MM.1S (cell line): ENCODE data around the gene FCGR2B.
A peak's percentile ranks its signal among the peaks of the same experiment; 100 is the strongest.

Experiments used
- DNase-seq: peaks from one replicate; pipeline ENCODE4 v3.0.0-alpha.2; 2015
- H2AFZ ChIP-seq: fragments of 300-600 bp; sonication (generic); 2 replicates; pipeline ENCODE4 v1.6.0; 2016; ENCODE audit warnings: antibody characterized with exemption, low read length
- H3F3A ChIP-seq: fragments of 300-600 bp; sonication (generic); 2 replicates; pipeline ENCODE4 v1.6.1; 2016; ENCODE audit warnings: mild to moderate bottlenecking, antibody characterized with exemption, low read length, moderate library complexity, mixed read lengths; ENCODE audit not compliant: insufficient read depth
- H3K27ac ChIP-seq: fragments of 300-600 bp; sonication (generic); 2 replicates; pipeline ENCODE4 v1.5.1; 2016; ENCODE audit warnings: mild to moderate bottlenecking, low read length
- H3K27me3 ChIP-seq: fragments of 300-600 bp; sonication (generic); replicated peaks from 2 replicates; pipeline ENCODE4 v1.6.0; 2016; ENCODE audit warnings: low read length; ENCODE audit not compliant: insufficient read depth
- H3K36me3 ChIP-seq: fragments of 300-600 bp; sonication (generic); replicated peaks from 2 replicates; pipeline ENCODE4 v1.6.1; 2016; ENCODE audit warnings: mild to moderate bottlenecking, low read length, mixed read lengths; ENCODE audit not compliant: insufficient read depth
- H3K4me1 ChIP-seq: fragments of 300-600 bp; sonication (generic); 2 replicates; pipeline ENCODE4 v1.6.1; 2016; ENCODE audit warnings: low read length, mixed read lengths
- H3K4me2 ChIP-seq: fragments of 300-600 bp; sonication (generic); 2 replicates; pipeline ENCODE4 v1.6.0; 2016; ENCODE audit warnings: low read depth, low read length
- H3K4me3 ChIP-seq: fragments of 300-600 bp; sonication (generic); 2 replicates; pipeline ENCODE4 v1.5.1; 2016; ENCODE audit warnings: low read length, mixed read lengths
- H3K79me2 ChIP-seq: fragments of 300-600 bp; sonication (generic); 2 replicates; pipeline ENCODE4 v1.6.1; 2016; ENCODE audit warnings: mixed run types, low read length, mixed read lengths
- H3K9ac ChIP-seq: fragments of 300-600 bp; sonication (generic); 2 replicates; pipeline ENCODE4 v1.6.1; 2016; ENCODE audit warnings: low read length, mixed read lengths
- H3K9me2 ChIP-seq: fragments of 300-600 bp; sonication (generic); replicated peaks from 2 replicates; pipeline ENCODE4 v1.6.1; 2016; ENCODE audit warnings: mild to moderate bottlenecking, low read length, mixed read lengths; ENCODE audit not compliant: insufficient read depth
- H3K9me3 ChIP-seq: fragments of 300-600 bp; sonication (generic); replicated peaks from 2 replicates; pipeline ENCODE4 v1.6.1; 2016; ENCODE audit warnings: mild to moderate bottlenecking, low read length, mixed read lengths; ENCODE audit not compliant: insufficient read depth
- H4K20me1 ChIP-seq: fragments of 300-600 bp; sonication (generic); 2 replicates; pipeline ENCODE4 v1.6.1; 2016; ENCODE audit warnings: mild to moderate bottlenecking, low read length, moderate library complexity, mixed read lengths; ENCODE audit not compliant: insufficient read depth
- EZH2 ChIP-seq: fragments of 300-600 bp; sonication (generic); optimal IDR thresholded peaks from 2 replicates; pipeline ENCODE3; 2017; ENCODE audit warnings: low read depth, mild to moderate bottlenecking, antibody characterized with exemption, low read length, mixed read lengths
- EZH2phosphoT487 ChIP-seq: fragments of 300-600 bp; sonication (generic); IDR thresholded peaks from 2 replicates; pipeline ENCODE4 v1.6.1; 2018; ENCODE audit warnings: antibody characterized with exemption, low read length
- TF ChIP-seq, protein P1 (sequence below): fragments of 300-600 bp; sonication (generic); IDR thresholded peaks from 2 replicates; pipeline ENCODE4 v1.5.1; 2016; ENCODE audit warnings: antibody characterized with exemption, low read length, mixed read lengths

FCGR2B gene

DNA sequence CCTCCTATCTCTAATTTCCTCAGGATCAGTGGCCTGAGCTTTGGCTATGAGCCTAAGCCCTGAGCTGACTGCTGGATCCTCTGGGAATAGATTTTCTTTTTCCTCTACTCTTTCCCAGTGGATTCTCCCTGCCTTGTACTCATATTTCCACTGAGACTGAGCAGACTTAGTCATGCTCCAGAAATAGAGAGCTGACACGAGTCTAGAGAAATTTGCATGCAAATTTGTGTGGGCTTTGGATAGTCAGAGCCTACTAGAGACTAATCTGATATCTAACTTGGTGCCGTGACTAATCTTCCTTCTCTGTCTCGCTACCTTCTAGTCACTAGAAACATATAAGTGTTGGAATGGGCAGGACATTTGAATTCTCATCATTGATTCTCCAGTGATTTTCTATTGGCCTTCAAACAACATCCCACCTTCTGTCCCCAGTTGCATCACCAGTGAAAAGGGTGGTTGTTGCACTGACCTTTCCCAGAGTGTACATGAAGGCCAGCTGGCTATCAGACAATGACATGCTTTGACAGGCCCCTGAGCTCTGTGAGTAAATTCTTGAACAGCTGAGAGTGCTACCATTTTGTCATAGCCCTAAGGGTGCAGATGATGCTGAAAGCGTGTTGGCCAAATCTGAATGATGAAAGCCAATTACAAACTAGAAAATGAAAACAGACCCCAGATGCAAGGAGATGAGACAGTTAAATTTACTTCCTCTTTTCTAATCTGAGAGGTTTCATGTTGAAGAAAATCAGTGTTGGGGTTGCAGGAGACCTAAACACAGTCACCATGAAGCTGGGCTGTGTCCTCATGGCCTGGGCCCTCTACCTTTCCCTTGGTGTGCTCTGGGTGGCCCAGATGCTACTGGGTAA, 43.8 kb downstream of the FCGR2B start, which contains the start of gene FCRLA:
Gene FCRLA, plus strand, starts transcription at position 748 of the 866 bp plus-strand sequence. Its CDS starts 36 bp downstream, at position 784.
- TF ChIP-seq EZH2: no peak
- TF ChIP-seq EZH2phosphoT487: no peak
- TF ChIP-seq, protein P1, sequence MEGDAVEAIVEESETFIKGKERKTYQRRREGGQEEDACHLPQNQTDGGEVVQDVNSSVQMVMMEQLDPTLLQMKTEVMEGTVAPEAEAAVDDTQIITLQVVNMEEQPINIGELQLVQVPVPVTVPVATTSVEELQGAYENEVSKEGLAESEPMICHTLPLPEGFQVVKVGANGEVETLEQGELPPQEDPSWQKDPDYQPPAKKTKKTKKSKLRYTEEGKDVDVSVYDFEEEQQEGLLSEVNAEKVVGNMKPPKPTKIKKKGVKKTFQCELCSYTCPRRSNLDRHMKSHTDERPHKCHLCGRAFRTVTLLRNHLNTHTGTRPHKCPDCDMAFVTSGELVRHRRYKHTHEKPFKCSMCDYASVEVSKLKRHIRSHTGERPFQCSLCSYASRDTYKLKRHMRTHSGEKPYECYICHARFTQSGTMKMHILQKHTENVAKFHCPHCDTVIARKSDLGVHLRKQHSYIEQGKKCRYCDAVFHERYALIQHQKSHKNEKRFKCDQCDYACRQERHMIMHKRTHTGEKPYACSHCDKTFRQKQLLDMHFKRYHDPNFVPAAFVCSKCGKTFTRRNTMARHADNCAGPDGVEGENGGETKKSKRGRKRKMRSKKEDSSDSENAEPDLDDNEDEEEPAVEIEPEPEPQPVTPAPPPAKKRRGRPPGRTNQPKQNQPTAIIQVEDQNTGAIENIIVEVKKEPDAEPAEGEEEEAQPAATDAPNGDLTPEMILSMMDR: no peak
- Histone ChIP-seq H3K36me3 (no peaks in the 10 kb centered on the region), H3K9ac (no peak within 1 kb of the TSS), H3K9me3 (no peaks in the 10 kb centered on the region), H3K9me2 (no peaks in the 10 kb centered on the region), H3K4me1 (peaks cover 23% of the 10 kb centered on the region), H3F3A (peaks cover 8% of the 10 kb centered on the region; the same call in 1 of the 2 replicates), H2AFZ (peak within 1 kb of the TSS; percentile 34), H3K27me3 (no peaks in the 10 kb centered on the region), H3K79me2 (no peaks in the 10 kb centered on the region), H3K4me2 (peak within 1 kb of the TSS; percentile 54), H3K27ac (peak within 1 kb of the TSS; percentile 70), H3K4me3 (no peak within 1 kb of the TSS), H4K20me1 (no peaks in the 10 kb centered on the region)
- DNase-seq: peak; percentile 58

DNA sequence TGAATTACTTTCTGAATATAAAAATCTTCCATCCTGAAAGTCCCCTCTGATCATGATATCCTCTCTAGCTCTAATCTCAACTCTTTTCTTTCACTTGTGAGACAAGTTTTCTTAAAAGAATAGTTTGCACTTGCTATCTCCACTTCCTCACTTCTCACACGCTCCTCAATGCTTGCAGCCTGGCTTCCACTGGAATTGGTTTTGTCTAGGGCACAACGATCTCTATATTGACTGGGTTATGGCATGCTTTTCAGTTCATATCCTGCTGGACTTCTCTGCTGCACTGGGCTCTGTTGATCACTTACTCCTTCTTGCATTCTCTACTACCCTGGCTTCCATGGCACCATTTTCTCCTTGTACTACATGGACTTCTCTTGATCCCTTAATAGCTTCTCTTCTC, 44.6 kb downstream of the FCGR2B start:
- Histone ChIP-seq H3K27ac (peak overlapping the region; percentile 70; the same call in 1 of the 2 replicates), H3K9me2 (no peaks in the 10 kb centered on the region), H3K4me3 (no peak overlapping the region), H3K9ac (no peak overlapping the region), H3K36me3 (no peaks in the 10 kb centered on the region), H2AFZ (no peak overlapping the region; the same call in 1 of the 2 replicates), H3K79me2 (no peaks in the 10 kb centered on the region), H3K27me3 (no peaks in the 10 kb centered on the region), H3F3A (peaks cover 8% of the 10 kb centered on the region; the same call in 1 of the 2 replicates), H4K20me1 (no peaks in the 10 kb centered on the region), H3K4me1 (peaks cover 23% of the 10 kb centered on the region), H3K9me3 (no peaks in the 10 kb centered on the region), H3K4me2 (peak overlapping the region; percentile 54; the same call in 1 of the 2 replicates)
- TF ChIP-seq EZH2phosphoT487 (no peak), EZH2 (no peak)
- TF ChIP-seq, protein P1: no peak
- no peak for DNase-seq

DNA sequence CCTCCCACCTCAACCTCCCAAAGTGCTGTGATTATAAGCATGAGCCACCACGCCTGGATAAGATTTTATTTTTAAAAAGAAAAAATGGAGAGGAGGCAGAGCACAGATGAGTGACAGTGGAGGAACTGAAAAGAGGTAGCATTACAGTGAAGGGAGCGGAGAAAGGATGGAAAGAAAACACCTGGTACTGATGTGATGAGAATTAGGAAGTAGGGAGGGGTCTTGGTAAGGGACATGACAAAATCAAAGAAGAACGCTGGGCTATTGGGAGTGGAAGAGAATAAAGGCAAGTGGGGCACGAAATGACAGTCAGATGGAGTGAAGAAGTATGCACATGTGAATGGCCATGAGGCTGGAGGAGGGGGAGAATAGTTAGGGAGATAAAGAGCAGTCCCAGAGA, 46.4 kb downstream of the FCGR2B start:
- Histone ChIP-seq H3K79me2 (no peaks in the 10 kb centered on the region), H3K4me3 (no peak overlapping the region), H2AFZ (no peak overlapping the region), H4K20me1 (no peaks in the 10 kb centered on the region), H3K36me3 (no peaks in the 10 kb centered on the region), H3K4me1 (peaks cover 23% of the 10 kb centered on the region), H3K9me2 (no peaks in the 10 kb centered on the region), H3K9me3 (no peaks in the 10 kb centered on the region), H3K27me3 (no peaks in the 10 kb centered on the region), H3K9ac (no peak overlapping the region), H3F3A (peaks cover 8% of the 10 kb centered on the region; the same call in 1 of the 2 replicates), H3K27ac (no peak overlapping the region), H3K4me2 (no peak overlapping the region)
- no peak for DNase-seq
- TF ChIP-seq, protein P1: no peak
- no peak for TF ChIP-seq EZH2
- no peak for TF ChIP-seq EZH2phosphoT487
